GM23338 (cell line): Measurements from ENCODE around the gene LEMD2. TPM values are rescaled to one million over a fixed set of nuclear protein-coding genes. Genes with fewer than 3 reads are reported as not detected.

Source experiments
- ATAC-seq: fragments of 200-7000 bp; cut with Tn5 transposase; 3 replicates; pipeline ENCODE4 v1.9.1; 2020
- DNase-seq: peaks from one replicate; pipeline ENCODE4 v3.0.0-alpha.2; 2015; ENCODE audit warnings: low spot score
- H2AFZ ChIP-seq: fragments of 200-600 bp; sonication (generic); 2 replicates; pipeline ENCODE4 v1.8.0; 2016; ENCODE audit warnings: antibody characterized with exemption, mild to moderate bottlenecking, moderate library complexity
- H3F3A ChIP-seq: fragments of 200-600 bp; sonication (generic); replicated peaks from 2 replicates; pipeline ENCODE4 v1.8.0; 2017; ENCODE audit warnings: antibody characterized with exemption, mixed run types, low read depth
- H3K27ac ChIP-seq: fragments of 200-600 bp; sonication (generic); 2 replicates; pipeline ENCODE4 v1.6.1; 2016; ENCODE audit warnings: low read depth
- H3K27me3 ChIP-seq: fragments of 200-600 bp; sonication (generic); 2 replicates; pipeline ENCODE4 v1.8.0; 2016; ENCODE audit warnings: mild to moderate bottlenecking, mixed run types, moderate library complexity; ENCODE audit not compliant: insufficient read depth
- H3K36me3 ChIP-seq: fragments of 200-600 bp; sonication (generic); 2 replicates; pipeline ENCODE4 v1.8.0; 2016; ENCODE audit warnings: mild to moderate bottlenecking; ENCODE audit not compliant: insufficient read depth
- H3K4me1 ChIP-seq: fragments of 200-600 bp; sonication (generic); 2 replicates; pipeline ENCODE4 v1.8.0; 2016; ENCODE audit warnings: mild to moderate bottlenecking, moderate library complexity; ENCODE audit not compliant: insufficient read depth
- H3K4me2 ChIP-seq: fragments of 200-600 bp; sonication (generic); 2 replicates; pipeline ENCODE4 v1.7.1; 2017; ENCODE audit warnings: mixed run types
- H3K4me3 ChIP-seq: fragments of 200-600 bp; sonication (generic); 2 replicates; pipeline ENCODE4 v1.6.1; 2016; ENCODE audit warnings: mixed run types
- H3K79me2 ChIP-seq: fragments of 200-600 bp; sonication (generic); replicated peaks from 2 replicates; pipeline ENCODE4 v1.8.0; 2017; ENCODE audit warnings: mild to moderate bottlenecking; ENCODE audit not compliant: insufficient read depth
- H3K9me2 ChIP-seq: fragments of 200-600 bp; sonication (generic); 2 replicates; pipeline ENCODE4 v1.8.0; 2017; ENCODE audit not compliant: insufficient read depth
- H4K20me1 ChIP-seq: fragments of 200-600 bp; sonication (generic); replicated peaks from 2 replicates; pipeline ENCODE4 v1.8.0; 2017; ENCODE audit warnings: mild to moderate bottlenecking; ENCODE audit not compliant: insufficient read depth
- H3K27ac Mint-ChIP-seq: 2 replicates; pipeline ENCODE4 v1.8.0; 2020; ENCODE audit warnings: inconsistent platforms, mild to moderate bottlenecking, moderate library complexity, mixed read lengths
- H3K27me3 Mint-ChIP-seq: 3 replicates; pipeline ENCODE4 v1.8.0; 2022; ENCODE audit warnings: low read depth, mild to moderate bottlenecking, moderate library complexity, mixed read lengths, inconsistent platforms; ENCODE audit not compliant: insufficient read depth, poor library complexity
- H3K36me3 Mint-ChIP-seq: 3 replicates; pipeline ENCODE4 v1.8.0; 2021; ENCODE audit warnings: low read depth, mild to moderate bottlenecking, inconsistent platforms, moderate library complexity, mixed read lengths
- H3K4me1 Mint-ChIP-seq: 3 replicates; pipeline ENCODE4 v1.8.0; 2020; ENCODE audit warnings: mild to moderate bottlenecking, inconsistent platforms, mixed read lengths
- H3K4me3 Mint-ChIP-seq: 3 replicates; pipeline ENCODE4 v1.8.0; 2021; ENCODE audit warnings: moderate library complexity, mild to moderate bottlenecking, inconsistent platforms, mixed read lengths
- H3K9me3 Mint-ChIP-seq: 3 replicates; pipeline ENCODE4 v1.8.0; 2020; ENCODE audit warnings: moderate library complexity, mild to moderate bottlenecking, inconsistent platforms, mixed read lengths
- CREB1 ChIP-seq: fragments of 250-450 bp; sonication (Bioruptor Pico); IDR thresholded peaks from 2 replicates; pipeline ENCODE4 v1.5.0; 2020; ENCODE audit warnings: low read depth, mild to moderate bottlenecking, moderate library complexity
- EZH2 ChIP-seq: fragments of 200-600 bp; sonication (generic); IDR thresholded peaks from one replicate; pipeline ENCODE4 v1.8.0; 2017; ENCODE audit warnings: antibody characterized with exemption, mild to moderate bottlenecking, low read depth; ENCODE audit not compliant: unreplicated experiment
- EZH2phosphoT487 ChIP-seq: fragments of 200-600 bp; sonication (generic); IDR thresholded peaks from one replicate; pipeline ENCODE4 v1.8.1; 2018; ENCODE audit warnings: antibody characterized with exemption; ENCODE audit not compliant: unreplicated experiment
- JUNB ChIP-seq: IDR thresholded peaks from one replicate; pipeline ENCODE4 v1.6.1; 2016; ENCODE audit warnings: antibody characterized with exemption; ENCODE audit not compliant: unreplicated experiment
- NANOG ChIP-seq: IDR thresholded peaks from 2 replicates; pipeline ENCODE4 v1.6.1; 2016; ENCODE audit warnings: antibody characterized with exemption, borderline replicate concordance
- POLR2AphosphoS5 ChIP-seq: IDR thresholded peaks from 2 replicates; pipeline ENCODE4 v1.6.1; 2016; ENCODE audit warnings: antibody characterized with exemption, low read depth
- REST ChIP-seq: IDR thresholded peaks from one replicate; pipeline ENCODE4 v1.6.1; 2018; ENCODE audit warnings: antibody characterized with exemption; ENCODE audit not compliant: unreplicated experiment
- STAT1 ChIP-seq: IDR thresholded peaks from one replicate; pipeline ENCODE4 v1.6.1; 2016; ENCODE audit warnings: antibody characterized with exemption; ENCODE audit not compliant: unreplicated experiment
- ZNF114 ChIP-seq: fragments of 250-450 bp; sonication (Bioruptor Pico); IDR thresholded peaks from 2 replicates; pipeline ENCODE4 v1.5.0; 2020; ENCODE audit warnings: mild to moderate bottlenecking, moderate library complexity
- ZNF331 ChIP-seq: fragments of 250-450 bp; sonication (Bioruptor Pico); IDR thresholded peaks from 2 replicates; pipeline ENCODE4 v1.5.0; 2020; ENCODE audit warnings: low read depth, mild to moderate bottlenecking, moderate library complexity
- ZNF462 ChIP-seq: fragments of 250-450 bp; sonication (Bioruptor Pico); IDR thresholded peaks from 2 replicates; pipeline ENCODE4 v1.5.0; 2020; ENCODE audit warnings: mild to moderate bottlenecking, moderate library complexity
- polyA plus RNA-seq: library from polyadenylated mRNA; unstranded; fragments of >200 nt; fragmentation: Nextera tagmentation; extraction: Ambion mirVana; gene quantifications from 2 replicates; pipeline ENCODE4 v1.2.1, GENCODE V29; 2016
- total RNA-seq: library from RNA; depleted of rRNA; stranded (reverse); fragments of >200 nt; shearing (Covaris generic); gene quantifications from 2 replicates; pipeline ENCODE4 v1.2.3, GENCODE V29; 2014

LEMD2 gene
- total and polyA plus RNA-seq, 2 experiments from 2014 or later, result 28.6 to 64.7 TPM

- no peak for TF ChIP-seq REST
- TF ChIP-seq POLR2AphosphoS5, result no peak
- TF ChIP-seq ZNF331 (CRISPR knock-in tag), result no peak
- no peak for TF ChIP-seq JUNB
- TF ChIP-seq CREB1 (CRISPR knock-in tag), result no peak
Observed at GRCh38 chr6:33761581-33761921, 27.4 kb downstream of the LEMD2 start (continued).

- H3K9me3 Mint-ChIP-seq, result no peaks in the 10 kb centered on the region; the same call in 2 of the 3 replicates
- no peak overlapping the region for H3K4me3 Mint-ChIP-seq
- H3K4me1 Mint-ChIP-seq, result peaks cover 9% of the 10 kb centered on the region; the same call in 2 of the 3 replicates
- peaks cover 5% of the 10 kb centered on the region for H3K27me3 Mint-ChIP-seq
- 0 out of 2 replicates have a peak, but pooled peaks cover 3% of the 10 kb centered on the region for H3F3A ChIP-seq
- no peaks in the 10 kb centered on the region for H3K9me2 ChIP-seq
- no peak overlapping the region for H3K4me2 ChIP-seq
- no peak overlapping the region for H3K27ac ChIP-seq
- no peak overlapping the region for H2AFZ ChIP-seq
- no peaks in the 10 kb centered on the region for H3K4me1 ChIP-seq
- no peak overlapping the region for H3K4me3 ChIP-seq
- H3K27me3 ChIP-seq, result no peaks in the 10 kb centered on the region
- H3K36me3 ChIP-seq, result no peaks in the 10 kb centered on the region
- H3K36me3 Mint-ChIP-seq, result no peaks in the 10 kb centered on the region; the same call in 2 of the 3 replicates
- ATAC-seq (no peak), DNase-seq (no peak)
- H3K27ac Mint-ChIP-seq, result no peak overlapping the region
- no peaks in the 10 kb centered on the region for H4K20me1 ChIP-seq
- no peaks in the 10 kb centered on the region for H3K79me2 ChIP-seq
- TF ChIP-seq ZNF462 (CRISPR knock-in tag), result no peak
- no peak for TF ChIP-seq STAT1
- no peak for TF ChIP-seq POLR2AphosphoS5
- TF ChIP-seq EZH2, result no peak
- TF ChIP-seq NANOG, result no peak
- TF ChIP-seq ZNF331 (CRISPR knock-in tag), result no peak
- TF ChIP-seq REST, result no peak
- TF ChIP-seq ZNF114 (CRISPR knock-in tag), result no peak
- TF ChIP-seq JUNB, result no peak
- TF ChIP-seq EZH2phosphoT487, result no peak
Observed at GRCh38 chr6:33759887-33760629, 28.9 kb downstream of the LEMD2 start.
